GM12878 (cell line): ENCODE data around the gene UQCC2.

ENCODE experiments used
- GABPA ChIP-seq: IDR thresholded peaks from 2 replicates; pipeline ENCODE4 v1.6.1; 2014; ENCODE audit warnings: antibody characterized with exemption, low read depth, mild to moderate bottlenecking, inconsistent platforms
- NBN ChIP-seq: fragments of 450-650 bp; IDR thresholded peaks from 2 replicates; pipeline ENCODE4 v1.6.1; 2016
- NR2C1 ChIP-seq: fragments of 450-650 bp; IDR thresholded peaks from 2 replicates; pipeline ENCODE4 v1.6.1; 2017; ENCODE audit warnings: antibody characterized with exemption, mild to moderate bottlenecking, moderate library complexity
- NRF1 ChIP-seq: conservative IDR thresholded peaks from 2 replicates; pipeline ENCODE4 v1.6.1; 2011; ENCODE audit warnings: mild to moderate bottlenecking, low read depth, low read length, improper control_type of control experiment
- SPI1 ChIP-seq: IDR thresholded peaks from 2 replicates; pipeline ENCODE4 v1.6.1; 2011; ENCODE audit warnings: low read depth, mild to moderate bottlenecking, low read length, moderate library complexity, borderline replicate concordance; ENCODE audit not compliant: insufficient read depth
- YY1 ChIP-seq: IDR thresholded peaks from 2 replicates; pipeline ENCODE4 v1.6.1; 2011; ENCODE audit warnings: low read depth, mild to moderate bottlenecking, low read length
- TF ChIP-seq, protein P1 (sequence below), 3 experiments: IDR thresholded peaks in 2 of 3; conservative IDR thresholded peaks in 1 of 3; 2 replicates each; pipeline ENCODE4 v1.5.1; 2011; ENCODE audit warnings: low read depth in 3 of 3, low read length in 3 of 3, mild to moderate bottlenecking in 3 of 3, control low read depth in 2 of 3, moderate library complexity in 2 of 3, inconsistent platforms in 1 of 3, mixed read lengths in 1 of 3; ENCODE audit not compliant: control insufficient read depth in 2 of 3, insufficient read depth in 1 of 3; ENCODE audit errors: extremely low read depth in 1 of 3

DNA sequence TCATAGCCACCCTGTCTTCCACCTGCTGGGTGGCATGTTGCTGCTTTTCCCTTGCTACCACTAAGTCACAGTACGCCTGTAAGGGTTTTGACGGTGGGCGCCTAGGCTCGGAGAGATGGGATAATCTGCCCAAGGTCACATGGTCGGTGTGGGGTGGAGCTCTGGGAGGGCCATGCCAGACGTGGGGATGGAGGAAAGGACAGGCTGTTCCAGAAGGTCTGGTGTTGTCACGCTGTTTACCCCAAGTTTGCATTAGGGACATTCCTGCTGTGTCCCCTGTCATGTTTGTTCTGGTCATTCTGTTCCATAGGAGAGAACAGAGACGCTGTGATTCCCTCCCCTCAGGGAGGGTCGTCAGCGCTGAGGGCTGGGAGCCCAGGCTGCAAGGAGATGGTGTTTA lies 19.1 kb upstream of the UQCC2 start:
- TF ChIP-seq NRF1 (no peak), YY1 (no peak), NR2C1 (no peak), NBN (no peak), SPI1 (no peak), GABPA (no peak)
- TF ChIP-seq, protein P1, sequence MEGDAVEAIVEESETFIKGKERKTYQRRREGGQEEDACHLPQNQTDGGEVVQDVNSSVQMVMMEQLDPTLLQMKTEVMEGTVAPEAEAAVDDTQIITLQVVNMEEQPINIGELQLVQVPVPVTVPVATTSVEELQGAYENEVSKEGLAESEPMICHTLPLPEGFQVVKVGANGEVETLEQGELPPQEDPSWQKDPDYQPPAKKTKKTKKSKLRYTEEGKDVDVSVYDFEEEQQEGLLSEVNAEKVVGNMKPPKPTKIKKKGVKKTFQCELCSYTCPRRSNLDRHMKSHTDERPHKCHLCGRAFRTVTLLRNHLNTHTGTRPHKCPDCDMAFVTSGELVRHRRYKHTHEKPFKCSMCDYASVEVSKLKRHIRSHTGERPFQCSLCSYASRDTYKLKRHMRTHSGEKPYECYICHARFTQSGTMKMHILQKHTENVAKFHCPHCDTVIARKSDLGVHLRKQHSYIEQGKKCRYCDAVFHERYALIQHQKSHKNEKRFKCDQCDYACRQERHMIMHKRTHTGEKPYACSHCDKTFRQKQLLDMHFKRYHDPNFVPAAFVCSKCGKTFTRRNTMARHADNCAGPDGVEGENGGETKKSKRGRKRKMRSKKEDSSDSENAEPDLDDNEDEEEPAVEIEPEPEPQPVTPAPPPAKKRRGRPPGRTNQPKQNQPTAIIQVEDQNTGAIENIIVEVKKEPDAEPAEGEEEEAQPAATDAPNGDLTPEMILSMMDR (IDR thresholded peaks at IDR 0.05 in 2 of 3, conservative IDR thresholded peaks at IDR 0.05 in 1 of 3; ENCODE audit: control insufficient read depth in 2 of 3, extremely low read depth in 1 of 3, insufficient read depth in 1 of 3, low read depth in 3 of 3, low read length in 3 of 3) = no peak
